HAP-1 (cell line): ENCODE data around the gene PHLDB1.
"Not testable (repeated sequence)": the region's sequence is repeated elsewhere in the genome, so short reads cannot be mapped to it uniquely, and the experiment has no call there.

Source experiments
- DNase-seq, 2 experiments: peaks; one replicate each; pipeline ENCODE4 v3.0.0-alpha.2; 2016 to 2020; ENCODE audit warnings: low spot score in 2 of 2
- H3K27me3 ChIP-seq: fragments of 250-450 bp; sonication (Bioruptor Pico); 2 replicates; pipeline ENCODE4 v1.5.1; 2020; ENCODE audit warnings: low read depth, mild to moderate bottlenecking, moderate library complexity
- H3K36me3 ChIP-seq: fragments of 250-450 bp; sonication (Bioruptor Pico); replicated peaks from 2 replicates; pipeline ENCODE4 v1.5.1; 2020; ENCODE audit warnings: mild to moderate bottlenecking
- H3K4me1 ChIP-seq: fragments of 250-450 bp; sonication (Bioruptor Pico); 2 replicates; pipeline ENCODE4 v1.5.1; 2020; ENCODE audit warnings: mild to moderate bottlenecking
- H3K4me3 ChIP-seq: fragments of 250-450 bp; sonication (Bioruptor Pico); 2 replicates; pipeline ENCODE4 v1.5.1; 2020; ENCODE audit warnings: mild to moderate bottlenecking, moderate library complexity
- H3K9me3 ChIP-seq: fragments of 250-450 bp; sonication (Bioruptor Pico); 2 replicates; pipeline ENCODE4 v1.5.1; 2020; ENCODE audit warnings: mild to moderate bottlenecking, moderate library complexity
- in situ Hi-C: fragments of 300-500 bp; cut with MboI; formaldehyde crosslinking; loops from 3 replicates; pipeline ENCODE4 v1.14.3; 2020; ENCODE audit warnings: low sequenced_read_pairs, inconsistent platforms, mixed read lengths

Gene PHLDB1

DNA sequence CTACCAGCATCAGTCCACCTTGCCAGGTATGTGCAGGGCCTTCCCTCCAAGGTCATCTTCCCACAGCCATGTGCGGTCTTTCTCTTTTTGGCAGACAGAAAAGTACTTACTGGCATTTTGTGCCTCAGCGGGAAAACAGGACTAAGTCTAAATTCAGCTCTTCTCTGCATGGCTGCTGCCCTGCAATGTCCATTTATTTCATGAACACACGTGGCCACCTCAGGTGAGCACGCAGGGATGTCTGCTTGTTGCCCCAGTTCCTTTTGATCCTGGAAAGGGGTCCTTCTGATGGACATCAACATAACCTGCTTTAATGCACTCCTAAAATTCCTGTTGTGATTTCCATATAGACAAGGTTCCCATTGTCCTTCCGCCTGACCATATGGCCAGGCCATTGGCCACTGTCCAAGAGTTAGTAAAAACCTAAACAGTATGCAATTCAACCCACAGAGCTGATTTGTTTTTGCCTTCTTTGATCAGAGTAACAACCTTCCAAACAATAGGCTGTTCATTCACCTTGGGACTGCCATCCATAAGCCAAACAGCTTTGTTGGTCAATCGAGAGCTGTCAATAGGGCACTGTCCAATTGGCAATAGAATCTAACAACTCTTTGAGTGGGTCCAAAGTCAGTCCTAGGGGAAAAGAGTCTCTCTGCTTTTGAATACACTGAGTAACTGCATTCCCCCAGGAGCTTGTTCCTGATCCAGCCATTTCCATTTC is 66.1 kb downstream of the PHLDB1 start:
- Histone ChIP-seq H3K27me3 (no peaks in the 10 kb centered on the region), H3K36me3 (no peaks in the 10 kb centered on the region), H3K4me3 (no peak overlapping the region), H3K9me3 (no peaks in the 10 kb centered on the region; the same call in none of the 2 replicates), H3K4me1 (no peaks in the 10 kb centered on the region)
- DNase-seq, result no peak
- in situ Hi-C loops, result no loop called here

DNA sequence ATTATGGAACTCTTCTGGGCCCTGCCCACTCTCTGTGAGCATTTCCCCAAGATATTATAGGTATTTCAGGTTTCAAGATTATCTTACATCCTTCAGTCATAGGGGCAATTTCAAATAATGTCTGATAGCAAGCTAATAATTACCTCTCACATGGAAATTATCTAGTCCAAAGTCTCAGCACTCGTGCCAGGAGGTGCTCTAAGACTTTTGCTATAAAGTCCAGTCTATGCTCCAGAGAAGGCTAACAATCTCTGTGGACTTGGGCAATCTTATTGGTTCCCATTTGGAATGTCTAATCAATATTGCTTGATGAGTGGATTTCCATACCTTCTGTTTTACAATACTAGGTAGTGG is 66.6 kb downstream of the PHLDB1 start:
- in situ Hi-C loops, result no loop called here
- Histone ChIP-seq H3K4me3 (no peak overlapping the region), H3K36me3 (no peaks in the 10 kb centered on the region), H3K9me3 (no peaks in the 10 kb centered on the region; the same call in none of the 2 replicates), H3K27me3 (no peaks in the 10 kb centered on the region), H3K4me1 (no peaks in the 10 kb centered on the region)
- DNase-seq, result no peak

DNA sequence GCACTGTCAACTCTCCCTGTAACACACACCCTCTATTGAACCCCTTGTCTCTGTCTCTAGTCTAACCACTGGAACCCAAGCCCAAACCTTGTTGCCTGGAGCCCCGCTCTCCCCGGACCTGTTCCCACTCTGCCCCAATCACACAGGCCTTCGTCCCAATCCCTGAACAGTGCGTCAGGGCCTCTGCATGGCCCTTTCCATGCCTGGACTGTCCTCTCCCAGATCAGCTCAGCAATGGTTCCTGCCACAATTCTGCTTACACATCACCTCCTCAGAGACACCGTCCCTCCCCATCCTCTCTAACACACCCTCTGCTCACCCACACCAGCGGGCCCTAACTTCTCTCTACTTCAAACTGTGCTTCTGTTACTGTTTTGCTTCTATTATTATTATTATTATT is 70.6 kb downstream of the PHLDB1 start:
- Histone ChIP-seq H3K4me3 (no peak overlapping the region), H3K9me3 (no peaks in the 10 kb centered on the region; the same call in 1 of the 2 replicates), H3K36me3 (no peaks in the 10 kb centered on the region), H3K4me1 (no peaks in the 10 kb centered on the region), H3K27me3 (no peaks in the 10 kb centered on the region)
- in situ Hi-C loops, result no loop called here
- DNase-seq, result no peak

DNA sequence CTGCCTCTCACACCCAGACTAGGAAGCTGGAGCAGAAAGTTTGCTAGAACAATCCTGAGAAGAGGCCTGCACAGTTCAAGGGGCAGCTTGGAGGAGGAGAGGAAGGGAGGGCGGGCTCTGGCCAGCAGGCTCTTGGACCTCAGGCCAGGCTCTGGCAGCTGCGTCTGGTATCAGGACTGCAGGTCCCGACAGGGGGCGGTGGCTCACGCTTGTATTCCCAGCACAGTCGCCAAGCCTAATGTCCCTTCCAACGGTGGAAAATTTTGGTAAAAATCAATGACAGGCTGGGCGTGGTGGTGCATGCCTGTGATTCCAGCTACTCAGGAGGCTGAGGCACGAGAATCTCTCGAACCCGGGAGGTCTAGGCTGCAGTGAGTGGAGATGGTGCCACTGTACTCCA is 71.5 kb downstream of the PHLDB1 start:
- not testable (repeated sequence) for H3K4me3 ChIP-seq

DNA sequence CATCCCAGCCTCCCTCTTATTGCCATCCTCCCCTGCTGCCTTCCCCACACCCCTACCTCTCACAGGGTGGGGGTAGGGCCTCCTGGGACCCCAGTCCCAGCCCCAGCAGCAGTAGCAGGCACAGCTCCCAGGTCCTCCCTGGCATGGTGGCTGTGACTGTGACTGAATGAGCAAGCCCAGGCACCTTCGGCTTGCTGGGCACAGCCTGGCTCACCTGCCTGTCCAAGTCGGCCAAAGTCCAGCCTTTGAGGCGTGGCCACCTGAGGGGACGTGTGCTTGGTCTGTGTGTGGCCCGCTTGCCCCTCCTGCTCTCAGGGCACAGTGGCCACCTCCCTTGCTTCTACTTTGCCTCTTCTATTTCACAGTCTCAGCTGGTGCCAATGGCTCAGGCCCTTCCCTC is 72.1 kb downstream of the PHLDB1 start, which contains the start of gene TREH:
Gene TREH, minus strand, starts transcription at position 168 of the 400 bp plus-strand sequence. Its CDS starts 23 bp downstream, at position 145.
- H3K36me3 ChIP-seq, result no peaks in the 10 kb centered on the region
- H3K9me3 ChIP-seq, result no peaks in the 10 kb centered on the region; the same call in 1 of the 2 replicates
- H3K27me3 ChIP-seq, result peaks cover under 1% of the 10 kb centered on the region; the same call in 1 of the 2 replicates
- no peaks in the 10 kb centered on the region for H3K4me1 ChIP-seq
- in situ Hi-C loops, result no loop called here
- no peak within 1 kb of the TSS for H3K4me3 ChIP-seq
- DNase-seq, result no peak

More for the DNA sequence above, 71.5 kb downstream of the PHLDB1 start:
- H3K36me3 ChIP-seq, H3K27me3 ChIP-seq, DNase-seq, H3K9me3 ChIP-seq, in situ Hi-C loops, H3K4me1 ChIP-seq: not testable (repeated sequence)

DNA sequence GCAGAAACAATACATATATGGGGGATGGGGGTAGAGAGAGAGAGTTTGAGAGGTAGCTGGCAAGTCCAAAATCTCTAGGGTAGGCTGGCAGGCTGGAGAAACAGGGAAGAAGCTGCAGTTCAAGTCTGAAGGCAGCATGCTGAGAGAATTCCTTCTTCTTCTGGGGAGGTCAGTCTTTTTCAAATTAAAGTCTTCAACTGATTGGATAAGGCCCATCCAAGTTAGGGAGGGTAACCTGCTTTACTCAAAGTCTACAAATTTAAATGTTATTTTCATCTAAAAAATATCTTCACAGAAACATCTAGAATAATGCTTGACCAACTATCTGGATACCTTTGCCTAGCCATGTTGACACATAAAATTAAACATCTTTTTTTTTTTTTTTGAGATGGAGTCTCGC is 75.0 kb downstream of the PHLDB1 start:
- Histone ChIP-seq H3K36me3 (no peaks in the 10 kb centered on the region), H3K4me1 (no peaks in the 10 kb centered on the region), H3K9me3 (no peaks in the 10 kb centered on the region; the same call in 1 of the 2 replicates), H3K27me3 (peaks cover 7% of the 10 kb centered on the region; the same call in 1 of the 2 replicates), H3K4me3 (no peak overlapping the region)
- in situ Hi-C loops, result no loop called here
- no peak for DNase-seq

DNA sequence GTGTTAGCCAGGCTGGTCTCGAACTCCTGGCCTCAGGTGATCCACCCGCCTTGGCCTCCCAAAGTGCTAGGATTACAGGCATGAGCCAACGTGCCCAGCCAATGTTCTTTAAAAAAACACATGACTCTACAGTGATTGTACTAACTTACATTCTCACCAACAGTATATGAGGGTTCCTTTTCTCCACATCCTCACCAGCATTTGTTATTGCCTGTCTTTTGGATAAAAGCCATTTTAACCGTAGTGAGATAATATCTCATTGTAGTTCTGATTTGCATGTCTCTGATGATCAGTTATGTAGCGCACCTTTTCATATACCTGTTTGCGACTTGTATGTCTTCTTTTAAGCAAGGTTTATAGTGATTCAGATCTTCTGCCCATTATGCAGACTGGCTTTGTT is 75.5 kb downstream of the PHLDB1 start:
- DNase-seq, H3K4me3 ChIP-seq, in situ Hi-C loops, H3K36me3 ChIP-seq, H3K27me3 ChIP-seq, H3K4me1 ChIP-seq, H3K9me3 ChIP-seq: not testable (repeated sequence)

DNA sequence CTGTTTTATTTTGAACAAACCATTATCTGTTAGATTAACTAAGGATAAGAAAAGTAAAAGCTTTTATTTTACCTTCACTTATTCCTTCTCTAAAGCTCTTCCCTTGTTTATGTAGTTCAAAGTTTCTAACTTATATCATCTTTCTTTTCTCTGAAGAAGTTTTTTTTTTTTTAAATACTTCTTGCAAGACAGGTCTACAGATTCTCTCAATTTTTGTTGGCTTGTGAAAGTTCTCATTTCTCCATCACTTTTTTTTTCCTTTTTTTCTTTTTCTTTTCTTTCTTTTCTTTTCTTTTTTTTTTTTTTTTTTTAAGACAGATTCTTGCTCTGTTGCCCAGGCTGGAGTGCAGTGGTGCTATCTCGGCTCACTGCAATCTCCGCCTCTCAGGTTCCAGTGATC is 76.8 kb downstream of the PHLDB1 start:
- no peaks in the 10 kb centered on the region for H3K36me3 ChIP-seq
- no peak for DNase-seq
- no peak overlapping the region for H3K4me3 ChIP-seq
- no peaks in the 10 kb centered on the region for H3K9me3 ChIP-seq
- peaks cover 7% of the 10 kb centered on the region; the same call in 1 of the 2 replicates for H3K27me3 ChIP-seq
- H3K4me1 ChIP-seq, result no peaks in the 10 kb centered on the region
- in situ Hi-C loops, result no loop called here

DNA sequence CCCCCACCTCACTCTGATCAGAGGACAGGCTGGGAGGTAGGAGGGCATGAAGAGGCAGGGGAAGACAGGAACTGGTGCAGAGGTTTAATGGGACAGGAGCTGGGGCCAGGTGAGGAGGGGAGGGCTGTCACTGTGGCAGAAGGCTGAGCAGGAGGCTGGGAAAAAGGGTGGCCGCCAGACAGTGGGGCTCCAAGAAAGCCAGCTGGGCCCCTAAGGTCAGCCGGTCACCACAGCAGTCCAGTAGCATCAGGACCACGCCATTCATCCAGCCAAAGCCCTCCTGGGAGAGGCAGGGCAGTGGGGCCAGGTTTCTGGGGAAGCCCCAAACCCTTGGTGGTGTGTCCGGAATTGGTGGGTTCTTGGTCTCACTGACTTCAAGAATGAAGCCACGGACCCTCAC is 80.5 kb downstream of the PHLDB1 start:
- H3K27me3 ChIP-seq, result peaks cover 7% of the 10 kb centered on the region; the same call in 1 of the 2 replicates
- in situ Hi-C loops, result no loop called here
- no peaks in the 10 kb centered on the region for H3K36me3 ChIP-seq
- peaks cover 13% of the 10 kb centered on the region for H3K4me1 ChIP-seq
- no peak overlapping the region for H3K4me3 ChIP-seq
- H3K9me3 ChIP-seq, result no peaks in the 10 kb centered on the region
- no peak for DNase-seq

DNA sequence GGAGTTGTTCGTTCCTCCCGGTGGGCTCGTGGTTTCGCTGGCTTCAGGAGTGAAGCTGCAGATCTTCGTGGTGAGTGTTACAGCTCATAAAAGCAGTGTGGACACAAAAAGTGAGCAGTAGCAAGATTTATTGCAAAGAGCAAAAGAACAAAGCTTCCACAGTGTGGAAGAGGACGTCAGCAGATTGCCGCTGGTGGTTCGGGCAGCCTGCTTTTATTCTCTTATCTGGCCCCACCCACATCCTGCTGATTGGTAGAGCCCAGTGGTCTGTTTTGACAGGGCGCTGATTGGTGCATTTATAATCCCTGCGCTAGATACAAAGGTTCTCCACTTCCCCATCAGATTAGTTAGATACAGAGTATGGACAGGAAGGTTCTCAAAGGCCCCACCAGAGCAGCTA is 80.9 kb downstream of the PHLDB1 start:
- H3K4me3 ChIP-seq, in situ Hi-C loops, H3K27me3 ChIP-seq, H3K9me3 ChIP-seq, H3K36me3 ChIP-seq: not testable (repeated sequence)
- peaks cover 13% of the 10 kb centered on the region for H3K4me1 ChIP-seq
- DNase-seq, result peak in 1 of 2 experiments; percentile 30

DNA sequence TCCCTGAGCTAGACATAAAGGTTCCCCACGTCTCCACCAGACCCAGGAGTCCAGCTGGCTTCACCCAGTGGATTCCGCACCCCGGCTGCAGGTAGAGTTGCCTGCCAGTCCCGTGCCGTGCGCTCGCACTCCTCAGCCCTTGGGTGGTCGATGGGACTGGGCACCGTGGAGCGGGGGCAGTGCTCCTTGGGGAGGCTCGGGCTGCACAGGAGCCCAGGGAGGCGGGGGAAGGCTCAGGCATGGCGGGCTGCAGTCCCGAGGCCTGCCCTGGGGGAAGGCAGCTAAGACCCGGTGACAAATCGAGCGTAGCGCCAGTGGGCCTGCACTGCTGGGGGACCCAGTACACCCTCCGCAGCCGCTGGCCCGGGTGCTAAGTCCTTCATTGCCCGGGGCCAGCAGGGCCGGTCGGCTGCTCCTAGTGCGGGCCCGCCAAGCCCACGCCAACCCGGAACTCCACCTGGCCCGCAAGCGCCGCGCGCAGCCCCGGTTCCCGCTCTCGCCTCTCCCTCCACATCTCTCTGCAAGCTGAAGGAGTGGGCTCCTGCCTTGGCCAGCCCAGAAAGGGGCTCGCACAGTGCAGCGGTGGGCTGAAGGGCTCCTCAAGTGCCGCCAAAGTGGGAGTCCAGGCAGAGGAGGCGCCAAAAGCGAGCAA is 81.6 kb downstream of the PHLDB1 start:
- DNase-seq, result no peak
- no peak overlapping the region for H3K4me3 ChIP-seq

DNA sequence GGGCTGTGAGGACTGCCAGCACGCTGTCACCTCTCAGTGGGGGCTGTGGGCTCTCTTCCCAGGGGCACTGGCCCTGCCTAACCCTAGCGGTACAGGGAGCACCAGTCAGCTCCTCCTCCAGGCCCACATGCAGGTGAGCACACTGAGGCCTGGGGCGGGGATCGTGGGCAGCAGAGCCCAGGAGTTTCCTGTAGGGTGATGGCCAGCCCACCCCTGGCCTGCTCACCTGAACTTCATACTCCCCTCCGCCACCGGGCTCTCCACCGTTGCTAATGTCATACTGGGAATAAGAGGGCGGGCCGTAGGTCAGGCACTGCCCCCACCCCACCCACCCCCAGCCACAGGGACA is 82.1 kb downstream of the PHLDB1 start:
- DNase-seq, result no peak
- Histone ChIP-seq H3K9me3 (no peaks in the 10 kb centered on the region), H3K4me3 (no peak overlapping the region), H3K36me3 (no peaks in the 10 kb centered on the region), H3K4me1 (peaks cover 13% of the 10 kb centered on the region), H3K27me3 (peaks cover 7% of the 10 kb centered on the region; the same call in 1 of the 2 replicates)
- in situ Hi-C loops, result no loop called here

More for the DNA sequence above, 81.6 kb downstream of the PHLDB1 start:
- Histone ChIP-seq H3K9me3 (no peaks in the 10 kb centered on the region), H3K36me3 (no peaks in the 10 kb centered on the region), H3K4me1 (peaks cover 13% of the 10 kb centered on the region), H3K27me3 (peaks cover 7% of the 10 kb centered on the region; the same call in 1 of the 2 replicates)
- in situ Hi-C loops, result no loop called here

DNA sequence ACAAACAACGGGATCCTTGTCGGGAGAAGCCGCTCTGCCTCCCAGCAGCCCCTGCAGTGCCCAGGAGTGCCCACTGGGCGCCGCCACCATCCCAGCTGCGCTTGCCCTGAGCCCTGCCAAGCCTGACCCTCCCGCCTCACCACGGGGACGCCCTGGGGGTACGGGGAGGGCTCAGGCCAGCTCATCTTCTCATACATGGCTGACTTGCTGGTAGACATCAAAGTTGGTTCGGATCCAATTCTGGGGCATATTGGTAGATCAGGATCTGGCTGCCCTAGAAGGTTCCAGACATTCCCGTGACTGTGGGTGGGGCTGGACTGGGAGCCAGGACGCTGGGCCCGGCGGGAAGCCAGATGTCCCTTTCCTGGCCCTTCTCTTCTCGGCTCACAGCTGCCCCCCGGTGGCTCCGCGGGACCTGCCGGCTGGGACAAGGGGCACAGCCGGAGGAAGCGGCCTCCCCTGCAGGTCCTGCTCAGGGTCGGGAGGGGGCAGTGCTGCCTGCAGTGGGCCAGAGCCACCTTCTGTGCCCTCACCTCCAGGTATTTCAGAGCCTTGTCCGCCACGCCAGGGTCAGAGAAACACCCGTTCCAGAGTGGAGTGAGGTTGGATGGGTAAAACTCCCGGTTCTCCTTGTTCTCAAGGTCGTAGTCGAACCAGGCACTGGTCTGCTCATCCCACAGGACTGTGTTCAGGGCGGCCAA is 82.6 kb downstream of the PHLDB1 start:
- H3K36me3 ChIP-seq, result no peaks in the 10 kb centered on the region
- in situ Hi-C loops, result no loop called here
- DNase-seq, result peak; percentile 77 to 95
- no peaks in the 10 kb centered on the region for H3K9me3 ChIP-seq
- peak overlapping the region; percentile 11 for H3K4me3 ChIP-seq
- peaks cover 2% of the 10 kb centered on the region; the same call in 1 of the 2 replicates for H3K27me3 ChIP-seq
- H3K4me1 ChIP-seq, result peaks cover 13% of the 10 kb centered on the region
